ENCODE results near the gene CFAP410.
"Not testable (repeated sequence)": the region's sequence is repeated elsewhere in the genome, so short reads cannot be mapped to it uniquely, and the experiment has no call there.

Gene CFAP410

DNA sequence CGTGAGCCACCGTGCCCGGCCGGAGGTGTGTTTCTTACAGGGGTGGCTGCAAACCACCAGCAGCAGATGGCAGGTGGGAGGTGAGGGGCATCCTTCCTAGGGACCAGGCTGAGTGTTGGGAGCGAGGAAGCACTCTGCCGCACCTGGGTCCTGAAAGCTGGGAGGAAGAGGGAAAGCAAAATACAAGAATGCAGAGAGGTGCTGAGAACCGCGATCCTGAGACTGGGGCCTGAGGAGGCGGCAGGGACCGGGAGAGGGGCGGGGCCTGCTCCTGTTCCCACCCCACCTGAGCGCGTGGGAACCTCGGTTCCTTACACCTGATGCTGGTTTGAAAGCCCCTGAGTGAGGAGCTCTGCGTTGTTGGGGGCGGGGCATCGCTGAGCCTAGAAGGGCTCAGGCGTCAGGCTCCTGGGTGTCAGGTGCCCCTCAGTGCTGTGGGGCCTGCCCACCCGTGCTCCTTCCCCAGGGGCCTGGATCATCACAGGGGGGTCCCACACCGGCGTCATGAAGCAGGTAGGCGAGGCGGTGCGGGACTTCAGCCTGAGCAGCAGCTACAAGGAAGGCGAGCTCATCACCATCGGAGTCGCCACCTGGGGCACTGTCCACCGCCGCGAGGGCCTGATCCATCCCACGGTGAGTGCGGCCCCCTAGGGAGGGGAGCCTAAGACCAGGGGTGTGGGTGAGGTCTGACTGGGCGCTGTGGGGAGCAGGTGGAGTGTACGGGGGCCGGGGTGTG, 29.7 kb upstream of the CFAP410 start:
- DNase-seq = no peak

DNA sequence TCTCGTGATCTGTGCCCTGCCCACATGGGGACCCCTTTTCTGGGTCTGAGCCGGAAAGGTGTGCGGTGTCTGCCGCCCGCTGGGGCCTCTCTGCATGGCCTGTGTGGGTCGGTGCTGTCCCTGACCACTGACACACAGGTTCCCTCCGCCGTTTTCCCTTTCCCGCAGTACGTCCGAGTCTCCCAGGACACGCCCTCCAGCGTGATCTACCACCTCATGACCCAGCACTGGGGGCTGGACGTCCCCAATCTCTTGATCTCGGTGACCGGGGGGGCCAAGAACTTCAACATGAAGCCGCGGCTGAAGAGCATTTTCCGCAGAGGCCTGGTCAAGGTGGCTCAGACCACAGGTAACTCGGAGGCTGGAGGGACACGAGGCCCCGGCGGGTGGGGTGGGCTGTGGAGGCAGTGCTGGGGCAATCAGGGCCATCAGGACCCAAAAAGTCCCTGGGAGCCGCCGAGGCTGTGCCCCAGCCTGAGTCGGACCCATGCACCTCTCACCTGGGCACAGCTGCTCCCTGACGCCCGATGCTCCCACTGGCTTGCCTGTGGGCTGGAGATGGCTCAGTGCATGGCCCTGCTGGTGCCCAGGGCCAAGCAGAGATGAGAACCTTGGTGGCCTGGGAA, 27.5 kb upstream of the CFAP410 start:
- DNase-seq = no peak

GRCh38 chr21:44365967-44366585, 26.9 kb upstream of the CFAP410 start:
- DNase-seq = no peak

DNA sequence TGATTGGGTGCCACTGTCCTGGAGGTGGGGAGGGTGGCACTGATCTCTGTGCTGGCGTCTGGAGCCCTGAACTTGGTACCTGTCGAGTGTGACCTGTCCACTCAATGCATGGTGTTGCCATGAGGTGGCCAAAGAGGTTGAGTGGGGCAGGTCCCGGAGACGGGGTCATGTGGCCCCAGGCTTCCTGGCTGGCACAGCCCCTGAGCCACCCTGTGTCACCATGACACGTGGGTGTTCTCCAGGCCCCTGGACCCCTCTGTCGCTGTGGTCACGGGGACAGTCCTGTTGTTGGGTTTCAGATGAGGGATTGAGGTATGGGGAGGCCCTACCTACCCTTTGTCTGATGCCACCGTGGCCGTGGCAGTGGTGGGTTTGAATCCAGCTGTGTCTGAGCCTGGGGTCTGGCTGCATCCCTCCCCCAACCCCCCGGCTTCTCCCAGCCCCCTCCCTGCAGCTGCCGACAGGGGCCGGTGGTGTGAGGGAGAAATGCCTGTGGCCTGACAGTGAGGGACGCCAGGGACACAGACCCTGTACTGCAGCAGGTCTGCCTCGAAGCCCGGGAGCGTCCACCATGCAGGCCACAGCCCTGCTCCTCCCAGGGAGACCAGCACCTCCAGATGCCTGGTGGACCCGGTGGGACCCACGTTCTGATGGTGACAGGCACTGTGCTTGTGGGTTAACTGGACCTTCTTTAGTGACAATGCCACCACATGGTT, 26.2 kb upstream of the CFAP410 start:
- DNase-seq = no peak

- DNase-seq = no peak
These were observed 25.2 kb upstream of the CFAP410 start for GRCh38 chr21:44364151-44365053.

DNA sequence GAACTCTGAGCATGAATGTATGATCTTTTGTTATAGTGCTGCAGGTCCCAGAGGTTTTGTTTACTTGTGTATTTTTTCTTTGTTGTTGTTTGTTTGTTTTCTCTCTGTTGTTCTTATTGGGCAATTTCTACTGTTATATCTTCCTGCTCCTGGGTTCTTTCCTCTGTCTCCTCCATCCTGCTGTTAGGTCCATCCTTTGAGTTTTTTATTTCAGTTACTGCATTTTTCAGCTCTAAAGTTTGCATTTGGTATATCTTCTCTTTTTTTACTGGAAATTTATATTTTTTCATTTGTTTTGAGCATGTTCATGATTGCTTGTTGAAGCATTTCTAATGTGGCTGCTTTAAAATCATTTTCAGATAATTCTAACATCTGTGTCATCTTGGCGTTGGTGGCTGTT, 24.1 kb upstream of the CFAP410 start:
- DNase-seq = no peak

GRCh38 chr21:44361903-44362302, 22.7 kb upstream of the CFAP410 start:
- DNase-seq = not testable (repeated sequence)

DNA sequence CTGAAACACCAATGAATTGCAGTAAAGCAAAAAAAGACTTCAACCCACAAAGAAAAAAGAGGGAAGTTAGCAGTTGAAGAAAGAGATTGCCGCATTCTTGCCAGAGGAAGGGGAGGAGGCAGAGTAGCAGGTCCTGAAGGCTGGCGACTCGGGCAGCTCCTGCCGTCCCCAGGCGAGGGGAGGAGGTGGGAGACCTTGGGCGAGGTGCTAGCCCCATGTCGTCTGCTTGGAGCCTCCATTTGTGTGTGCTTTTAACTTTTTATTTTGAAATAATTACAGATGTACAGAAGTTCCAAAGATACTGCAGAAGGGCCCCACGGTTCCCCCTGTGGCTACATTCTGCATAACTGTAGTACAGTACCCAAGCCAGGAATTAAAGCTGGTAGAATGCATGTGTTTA, 21.0 kb upstream of the CFAP410 start:
- DNase-seq = no peak

- DNase-seq = no peak
These were observed 20.2 kb upstream of the CFAP410 start for GRCh38 chr21:44359396-44359795.

DNA sequence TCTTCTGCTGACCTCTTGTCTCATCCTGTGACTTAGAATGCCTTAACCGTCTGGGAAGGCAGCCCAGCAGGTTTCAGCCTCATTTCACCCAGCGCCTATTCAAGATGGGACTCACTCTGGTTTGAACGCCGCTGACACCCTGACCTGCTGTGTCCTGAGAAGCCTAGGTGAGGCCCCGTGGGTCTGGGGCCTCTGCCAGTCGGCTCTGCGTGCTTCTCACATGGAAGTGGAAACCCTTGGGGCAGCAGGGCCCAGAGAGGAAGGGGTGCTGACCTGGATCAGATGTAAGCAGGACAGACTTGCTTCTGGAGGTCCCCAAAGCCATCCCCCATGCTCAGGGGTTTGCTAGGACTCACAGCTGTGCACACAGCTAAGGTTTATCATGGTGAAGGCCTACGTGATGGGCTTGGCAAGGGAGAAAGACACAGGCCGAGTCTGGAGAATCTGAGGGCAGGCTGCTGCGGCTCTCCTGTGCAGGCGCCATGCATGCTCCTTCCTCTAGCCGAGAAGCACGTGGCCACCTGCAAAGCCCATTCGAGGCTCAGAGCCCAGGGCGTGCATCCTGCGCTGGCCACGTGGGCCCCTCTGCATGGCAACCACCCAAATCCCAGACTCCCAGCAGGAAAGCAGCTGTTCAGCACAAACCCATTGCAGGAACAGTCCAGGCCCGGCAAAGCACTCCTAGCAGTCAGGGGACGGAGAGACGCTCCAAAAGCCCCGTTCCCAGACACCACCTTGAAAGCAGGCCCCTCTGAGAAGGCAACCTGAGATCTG, 18.1 kb upstream of the CFAP410 start:
- no peak for DNase-seq

DNA sequence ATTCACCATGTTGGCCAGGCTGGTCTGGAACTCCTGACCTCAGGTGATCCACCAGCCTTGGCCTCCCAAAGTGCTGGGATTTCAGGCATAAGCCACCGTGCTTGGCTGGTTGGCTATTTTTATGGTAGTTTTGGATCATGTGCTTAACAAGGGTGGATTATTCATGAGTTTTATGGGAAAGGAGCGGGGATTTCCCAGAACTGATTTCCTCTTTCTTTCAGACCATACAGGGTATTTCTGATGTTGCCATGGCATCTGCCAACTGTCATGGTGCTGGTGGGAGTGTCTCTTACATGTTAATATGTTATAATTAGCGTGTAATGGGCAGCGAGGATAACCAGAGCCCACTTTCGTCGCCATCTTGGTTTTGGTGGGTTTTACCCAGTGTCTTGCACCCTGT, 17.4 kb upstream of the CFAP410 start:
- no peak for DNase-seq

DNA sequence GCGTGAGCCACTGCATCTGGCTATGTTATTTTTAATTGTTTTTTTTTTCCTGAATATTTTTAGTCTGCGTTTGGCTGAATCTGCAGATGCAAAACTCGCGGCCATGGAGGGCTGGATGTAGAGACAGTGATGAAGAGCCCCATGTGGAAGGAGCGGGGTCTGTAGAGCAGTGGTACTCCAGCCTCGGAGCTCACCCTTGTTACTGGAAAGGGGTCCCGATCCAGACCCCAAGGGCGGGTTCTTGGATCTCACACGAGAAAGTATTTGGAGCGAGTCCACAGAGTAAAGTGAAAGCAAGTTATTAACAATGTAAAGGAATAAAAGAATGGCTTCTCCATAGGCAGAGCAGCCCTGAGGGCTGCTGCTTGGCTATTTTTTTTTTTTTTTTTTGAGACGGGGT, 17.0 kb upstream of the CFAP410 start:
- DNase-seq = no peak

GRCh38 chr21:44354775-44355771, 15.9 kb upstream of the CFAP410 start:
- no peak for DNase-seq

DNA sequence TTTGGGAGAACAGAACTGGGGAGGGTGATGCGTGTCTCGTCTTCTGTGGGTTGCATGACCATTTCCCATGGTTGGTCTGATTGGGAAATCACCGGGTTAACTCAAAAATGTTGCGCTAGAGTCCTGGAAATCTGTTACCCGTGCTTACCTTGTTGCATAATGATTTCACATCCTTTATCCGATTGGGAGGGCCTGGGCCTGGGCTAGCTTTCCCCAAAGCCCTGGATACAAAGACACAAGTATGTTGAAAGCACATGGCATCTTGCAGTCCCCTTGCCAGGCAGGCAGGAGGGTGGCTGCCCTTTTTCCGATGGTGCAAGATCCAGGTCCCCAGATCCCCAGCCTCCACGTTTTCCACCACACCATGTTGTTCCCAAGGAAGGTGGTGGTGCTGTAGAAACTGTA, 14.8 kb upstream of the CFAP410 start:
- no peak for DNase-seq

GRCh38 chr21:44353191-44353970, 14.2 kb upstream of the CFAP410 start, which contains the start of gene TRPM2:
TSS of gene TRPM2 (plus strand) at chr21:44353621. CDS start at chr21:44353701, 80 bp downstream.
- no peak for DNase-seq

DNA sequence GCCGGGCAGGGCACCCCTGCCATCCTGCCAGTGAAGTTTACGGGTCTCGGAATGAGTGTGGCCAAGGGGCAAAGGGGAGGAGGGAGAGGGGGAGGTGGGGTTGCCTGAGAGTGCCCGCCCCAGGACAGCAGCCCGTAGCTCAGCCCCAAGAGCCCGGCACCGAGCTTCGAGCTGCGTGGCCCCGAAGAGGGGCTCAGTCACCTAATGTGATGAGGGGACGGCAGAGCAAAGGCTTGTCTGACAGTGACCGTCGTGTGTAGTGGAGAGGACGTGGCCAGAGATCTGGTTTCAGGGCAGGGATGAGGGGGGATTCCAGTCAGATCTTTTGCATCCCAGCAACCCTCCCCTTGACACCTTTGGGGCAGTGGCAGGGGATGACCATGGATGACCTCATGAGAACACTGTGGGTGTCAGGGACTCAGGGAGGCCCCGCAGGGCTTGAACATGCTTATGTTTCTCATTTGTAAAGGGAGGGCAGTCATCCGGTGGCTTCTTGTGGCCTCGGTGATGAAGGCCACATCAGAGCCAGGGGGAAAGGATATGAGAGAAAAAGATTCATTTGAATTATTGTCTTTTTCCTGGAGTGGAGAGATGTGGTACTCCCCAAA, 13.2 kb upstream of the CFAP410 start:
- DNase-seq = no peak

DNA sequence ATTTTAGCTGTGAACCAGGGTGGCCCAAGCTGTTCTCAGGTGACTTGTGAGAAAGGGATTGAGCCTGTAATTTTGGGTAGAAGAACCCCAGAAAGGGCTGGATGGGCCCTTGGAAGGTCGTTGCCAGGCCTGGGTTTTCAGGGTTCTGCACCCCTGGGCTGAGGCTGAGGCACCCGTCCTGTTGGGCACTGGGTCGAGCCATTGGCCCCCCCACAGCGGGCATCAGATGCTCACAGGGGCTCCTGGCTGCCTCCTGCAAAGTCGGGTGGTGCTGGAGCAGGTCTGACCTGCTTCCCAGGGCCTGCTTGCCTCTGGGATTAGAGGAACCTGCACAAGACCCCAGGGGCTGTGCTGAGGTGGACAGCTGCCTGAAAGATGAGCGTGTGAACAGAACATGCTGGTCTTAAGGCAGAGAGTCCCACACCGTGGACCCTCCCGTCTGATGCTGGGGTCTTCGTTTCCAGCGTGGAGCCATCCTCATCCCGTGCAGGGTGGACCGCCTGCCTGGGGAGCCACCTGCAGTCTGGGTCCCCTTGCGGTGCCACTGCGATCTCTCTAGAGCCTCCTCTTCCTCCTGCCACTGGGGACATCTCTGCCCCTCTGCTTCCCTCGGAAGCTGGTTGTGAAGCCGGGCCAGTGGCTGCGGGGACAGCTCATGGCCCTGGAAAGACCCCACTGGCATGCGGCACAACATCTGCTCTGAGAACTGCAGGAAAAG, 12.5 kb upstream of the CFAP410 start:
- DNase-seq = no peak

GRCh38 chr21:44350773-44351481, 11.7 kb upstream of the CFAP410 start:
- DNase-seq = no peak

Data from fibroblast of upper back skin (primary cell).